Activated B cell treated with CpG ODN at 0.5 μM for 24 hours (primary cell): ENCODE results near the gene AQP5. TPM values are rescaled to one million over a fixed set of nuclear protein-coding genes. Genes with fewer than 3 reads are reported as not detected.

Experiments used
- ATAC-seq: fragments of 200-7000 bp; cut with Tn5 transposase; one replicate; pipeline ENCODE4 v1.10.0; 2021; ENCODE audit warnings: low read depth, mild to moderate bottlenecking, moderate library complexity
- CTCF ChIA-PET: fragments of 350-600 bp; sonication (Branson Sonifier 250); formaldehyde crosslinking; loops from one replicate; lab custom pipeline; 2021; ENCODE audit warnings: antibody characterized with exemption; lab: Charles Lee
- POLR2A ChIA-PET: fragments of 350-600 bp; sonication (Branson Sonifier 250); formaldehyde crosslinking; loops from one replicate; lab custom pipeline; 2021; ENCODE audit warnings: antibody characterized with exemption; lab: Charles Lee
- DNase-seq: peaks from one replicate; pipeline ENCODE4 v3.0.0; 2022
- H3K27ac Mint-ChIP-seq: one replicate; pipeline ENCODE4 v1.8.0; 2020; ENCODE audit warnings: mixed read lengths
- H3K27me3 Mint-ChIP-seq: one replicate; pipeline ENCODE4 v1.8.0; 2021; ENCODE audit warnings: mixed read lengths
- H3K36me3 Mint-ChIP-seq: one replicate; pipeline ENCODE4 v1.8.0; 2021; ENCODE audit warnings: low read depth, mixed read lengths
- H3K4me1 Mint-ChIP-seq: one replicate; pipeline ENCODE4 v1.8.0; 2021; ENCODE audit warnings: mixed read lengths
- H3K4me3 Mint-ChIP-seq: one replicate; pipeline ENCODE4 v1.8.0; 2020; ENCODE audit warnings: mild to moderate bottlenecking, mixed read lengths
- H3K9me3 Mint-ChIP-seq: one replicate; pipeline ENCODE4 v1.8.0; 2020; ENCODE audit warnings: mixed read lengths
- CTCF ChIP-seq: fragments of 200-600 bp; IDR thresholded peaks from one replicate; pipeline ENCODE4 v1.8.0; 2022; ENCODE audit warnings: antibody characterized with exemption, mild to moderate bottlenecking
- intact Hi-C: fragments of 100-400 bp; cut with micrococcal nuclease; formaldehyde crosslinking; loops from one replicate; pipeline ENCODE4 v1.15.1; 2024
- total RNA-seq: library from RNA; stranded (reverse); gene quantifications from 2 replicates; pipeline ENCODE4 v1.2.3, GENCODE V29; 2022

Gene AQP5
- total RNA-seq, 1 donor from 2014 or later = not detected

- no peak overlapping the region for H3K4me3 Mint-ChIP-seq
- H3K9me3 Mint-ChIP-seq = no peaks in the 10 kb centered on the region
- CTCF ChIA-PET = no interaction called here
- POLR2A ChIA-PET = no interaction called here
- intact Hi-C loops = no loop called here
- ATAC-seq = no peak
- H3K27ac Mint-ChIP-seq = no peak overlapping the region
- H3K36me3 Mint-ChIP-seq = peaks cover 23% of the 10 kb centered on the region
- no peaks in the 10 kb centered on the region for H3K27me3 Mint-ChIP-seq
- no peak for TF ChIP-seq CTCF
- no peak for DNase-seq
- peaks cover 15% of the 10 kb centered on the region for H3K4me1 Mint-ChIP-seq
Observed at GRCh38 chr12:50004696-50005095, 43.0 kb downstream of the AQP5 start.

- ChIA-PET POLR2A (no interaction called here), CTCF (no interaction called here)
- H3K4me3 Mint-ChIP-seq = no peak overlapping the region
- ATAC-seq = no peak
- intact Hi-C loops = no loop called here
- no peaks in the 10 kb centered on the region for H3K9me3 Mint-ChIP-seq
- no peaks in the 10 kb centered on the region for H3K27me3 Mint-ChIP-seq
- DNase-seq = no peak
- peaks cover 24% of the 10 kb centered on the region for H3K36me3 Mint-ChIP-seq
- no peak overlapping the region for H3K27ac Mint-ChIP-seq
- no peak for TF ChIP-seq CTCF
- peaks cover 15% of the 10 kb centered on the region for H3K4me1 Mint-ChIP-seq
Observed at GRCh38 chr12:50005175-50005574, 43.5 kb downstream of the AQP5 start.

GRCh38 chr12:50006280-50006679, 44.6 kb downstream of the AQP5 start:
- H3K4me3 Mint-ChIP-seq = no peak overlapping the region

GRCh38 chr12:50006754-50007442, 45.2 kb downstream of the AQP5 start:
- no peak for ATAC-seq
- TF ChIP-seq CTCF = no peak
- Mint-ChIP-seq H3K27me3 (no peaks in the 10 kb centered on the region), H3K27ac (no peak overlapping the region), H3K4me1 (peaks cover 15% of the 10 kb centered on the region), H3K4me3 (no peak overlapping the region), H3K9me3 (no peaks in the 10 kb centered on the region), H3K36me3 (peaks cover 25% of the 10 kb centered on the region)
- intact Hi-C loops = no loop called here
- DNase-seq = no peak
- ChIA-PET POLR2A (no interaction called here), CTCF (no interaction called here)

More at GRCh38 chr12:50006280-50006679, 44.6 kb downstream of the AQP5 start:
- POLR2A ChIA-PET = no interaction called here
- DNase-seq (no peak), ATAC-seq (no peak)
- Mint-ChIP-seq H3K27me3 (no peaks in the 10 kb centered on the region), H3K36me3 (peaks cover 27% of the 10 kb centered on the region), H3K4me1 (peaks cover 15% of the 10 kb centered on the region), H3K27ac (no peak overlapping the region), H3K9me3 (no peaks in the 10 kb centered on the region)
- CTCF ChIA-PET = no interaction called here
- intact Hi-C loops = no loop called here
- TF ChIP-seq CTCF = no peak

GRCh38 chr12:50013361-50014147, 51.9 kb downstream of the AQP5 start:
- intact Hi-C loops = no loop called here
- CTCF ChIA-PET = no interaction called here
- Mint-ChIP-seq H3K4me1 (no peaks in the 10 kb centered on the region), H3K36me3 (peaks cover 7% of the 10 kb centered on the region), H3K27ac (no peak overlapping the region), H3K27me3 (no peaks in the 10 kb centered on the region), H3K4me3 (no peak overlapping the region), H3K9me3 (no peaks in the 10 kb centered on the region)
- ATAC-seq (no peak), DNase-seq (no peak)
- POLR2A ChIA-PET = no interaction called here
- TF ChIP-seq CTCF = no peak
